GM12874 (cell line): Measurements from ENCODE around the gene CDH12.

Experiments
- CTCF ChIP-seq: IDR thresholded peaks from 2 replicates; pipeline ENCODE4 v1.5.1; 2011; ENCODE audit warnings: low read depth, mild to moderate bottlenecking, control low read depth, low read length, moderate library complexity; ENCODE audit not compliant: insufficient read depth

CDH12 gene

GRCh38 chr5:22621084-22621483, 232.1 kb downstream of the CDH12 start:
- TF ChIP-seq CTCF = no peak

- no peak for TF ChIP-seq CTCF
These were observed 237.2 kb downstream of the CDH12 start for GRCh38 chr5:22615964-22616363.

- no peak for TF ChIP-seq CTCF
These were observed 238.6 kb downstream of the CDH12 start for GRCh38 chr5:22614486-22615094.

GRCh38 chr5:22612928-22613327, 240.2 kb downstream of the CDH12 start:
- TF ChIP-seq CTCF = no peak

- no peak for TF ChIP-seq CTCF
These were observed 241.8 kb downstream of the CDH12 start for GRCh38 chr5:22611327-22611726.

GRCh38 chr5:22605473-22605872, 247.7 kb downstream of the CDH12 start:
- no peak for TF ChIP-seq CTCF

- no peak for TF ChIP-seq CTCF
These were observed 248.4 kb downstream of the CDH12 start for GRCh38 chr5:22604711-22605110.
